Renal pelvis (tissue), 4 donors: Measurements from ENCODE around the gene FNIP1. TPM values are rescaled to one million over a fixed set of nuclear protein-coding genes. Genes with fewer than 3 reads are reported as not detected.
"Not testable (repeated sequence)": the region's sequence is repeated elsewhere in the genome, so short reads cannot be mapped to it uniquely, and the experiment has no call there.

Experiments used
- DNase-seq: peaks from one replicate; pipeline ENCODE4 v3.0.0-alpha.2; 2013
- polyA plus RNA-seq, 3 donors: library from polyadenylated mRNA; unstranded; fragments of 120-200 nt; gene quantifications; one replicate each; pipeline ENCODE4 v1.2.1, GENCODE V29; 2013; ENCODE audit not compliant: insufficient read length in 3 of 3

FNIP1 gene
- polyA plus RNA-seq, 3 donors, result 12.8 to 19.0 (median 16.8) TPM

DNA sequence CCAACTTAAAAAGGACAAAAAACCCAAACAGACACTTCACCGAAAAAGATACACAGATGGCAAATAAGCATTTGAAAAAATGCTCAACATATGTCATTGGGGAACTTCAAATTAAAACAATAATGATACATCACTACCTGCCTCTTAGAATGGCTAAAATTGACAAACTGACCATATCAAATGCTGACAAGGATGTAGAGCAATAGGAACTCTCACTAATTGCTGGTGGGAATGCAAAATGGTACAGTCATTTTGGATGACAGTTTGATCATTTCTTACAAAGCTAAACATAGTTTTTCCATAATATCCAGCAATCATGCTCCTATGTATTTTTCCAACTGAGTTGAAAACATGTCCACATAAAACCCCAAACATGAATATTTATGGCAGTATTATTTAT lies 102.9 kb downstream of the FNIP1 start:
- no peak for DNase-seq

GRCh38 chr5:131685516-131686171 lies 111.2 kb downstream of the FNIP1 start:
- no peak for DNase-seq

DNA sequence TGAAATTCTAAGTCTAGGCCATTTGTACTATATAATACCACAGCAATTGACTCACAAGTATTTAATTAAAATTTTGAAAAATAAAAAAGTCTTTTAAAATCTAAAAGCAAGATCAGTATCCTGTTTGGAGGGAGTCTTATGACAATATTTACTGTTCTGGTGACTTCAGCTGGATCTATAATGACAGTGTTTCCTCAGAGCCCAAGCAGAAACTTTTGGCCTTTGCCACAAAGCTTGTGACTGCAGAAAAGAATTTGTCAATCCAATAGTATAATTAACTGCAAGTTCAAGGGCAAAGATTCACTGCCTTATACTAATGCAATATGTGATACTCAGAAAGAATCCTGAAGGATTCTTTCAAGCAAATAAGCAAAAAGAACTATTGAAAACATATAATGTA lies 112.2 kb downstream of the FNIP1 start:
- no peak for DNase-seq

GRCh38 chr5:131684051-131684450 lies 112.8 kb downstream of the FNIP1 start:
- no peak for DNase-seq

DNA sequence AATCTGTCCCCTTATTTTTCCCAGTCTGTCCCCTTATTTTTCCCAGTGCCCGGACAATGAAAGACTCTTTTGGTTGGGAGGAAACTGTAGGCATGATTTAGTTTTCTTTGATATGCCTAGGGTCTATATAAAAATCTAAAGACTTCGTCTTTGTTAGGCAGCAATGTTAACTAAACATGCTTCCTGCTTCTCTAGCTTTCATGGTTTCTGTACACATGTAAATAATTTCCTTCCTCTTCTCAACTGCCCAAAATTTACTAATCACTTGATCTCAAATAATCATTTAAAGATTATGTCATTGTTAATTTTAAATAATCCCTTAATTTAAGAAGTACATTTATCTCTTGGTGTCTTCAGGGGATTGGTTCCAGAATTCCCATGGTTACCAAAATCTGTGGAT lies 114.0 kb downstream of the FNIP1 start:
- no peak for DNase-seq

GRCh38 chr5:131682175-131682574 lies 114.6 kb downstream of the FNIP1 start:
- no peak for DNase-seq

DNA sequence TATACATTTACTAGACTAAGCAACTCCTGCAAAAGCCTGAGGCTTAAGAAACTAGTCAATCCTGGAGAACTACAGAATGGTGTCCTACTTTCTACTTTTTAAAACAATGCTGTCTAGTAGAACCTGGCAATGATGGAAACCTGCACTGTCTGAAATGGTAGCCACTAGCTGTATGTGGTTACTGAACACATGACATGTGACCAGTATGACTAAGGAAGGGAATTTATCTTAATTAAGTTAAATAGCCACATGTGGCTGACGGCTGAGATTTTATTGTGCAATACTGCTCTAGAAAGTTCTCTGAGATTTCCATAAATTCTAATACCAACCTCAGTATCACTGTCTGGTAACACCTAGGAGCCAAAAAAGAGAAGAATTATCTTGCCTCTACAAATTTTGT lies 116.9 kb downstream of the FNIP1 start:
- DNase-seq, result no peak

DNA sequence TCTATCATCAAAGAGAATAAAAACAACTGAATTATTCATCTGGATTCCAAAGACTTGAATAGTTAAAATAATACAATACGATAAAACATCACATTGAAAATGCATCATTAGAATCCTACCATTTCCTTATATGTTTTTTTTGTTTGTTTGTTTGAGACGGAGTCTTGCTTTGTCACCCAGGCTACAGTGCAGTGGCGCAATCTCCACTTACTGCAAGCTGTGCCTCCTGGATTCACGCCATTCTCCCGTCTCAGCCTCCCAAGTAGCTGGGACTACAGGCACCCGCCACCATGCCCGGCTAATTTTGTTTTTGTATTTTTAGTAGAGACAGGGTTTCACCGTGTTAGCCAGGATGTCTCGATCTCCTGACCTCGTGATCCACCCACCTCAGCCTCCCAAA lies 118.5 kb downstream of the FNIP1 start:
- not testable (repeated sequence) for DNase-seq

- DNase-seq, result no peak
Measured at GRCh38 chr5:131677115-131677514, 119.7 kb downstream of the FNIP1 start.

- DNase-seq, result no peak
Measured at GRCh38 chr5:131672776-131673175, 124.0 kb downstream of the FNIP1 start.

DNA sequence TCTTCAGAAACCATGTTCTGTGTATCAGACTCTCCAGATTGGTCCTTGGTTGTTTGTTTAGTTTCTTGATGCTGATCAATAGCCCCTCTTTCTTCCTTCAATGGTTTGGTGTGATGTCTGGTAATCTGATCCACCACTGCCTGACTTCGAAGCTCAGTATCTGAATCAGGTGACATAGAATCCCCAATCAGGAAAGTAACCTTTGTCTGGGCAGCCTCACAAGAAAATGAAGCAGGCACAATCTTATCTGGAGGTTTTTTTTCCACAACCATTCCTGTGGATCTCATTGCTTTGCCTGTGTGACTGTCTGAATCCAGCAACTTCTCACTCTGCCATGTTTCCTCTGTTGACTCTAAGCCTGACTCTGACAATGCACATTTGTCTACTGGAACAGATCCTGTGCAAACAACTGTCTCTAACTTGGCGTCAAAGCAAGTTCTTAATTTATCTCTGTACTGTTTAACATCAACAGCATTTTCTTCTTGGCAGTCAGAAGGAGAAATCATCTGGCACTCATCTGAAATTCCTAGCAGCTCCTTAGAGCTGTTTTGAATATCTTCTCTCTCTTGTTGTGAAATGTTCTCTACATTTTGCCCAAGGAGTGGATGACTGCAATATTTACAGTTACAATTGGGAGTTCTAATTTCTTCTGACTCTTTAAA lies 124.7 kb downstream of the FNIP1 start:
- peak; percentile 37 for DNase-seq

DNA sequence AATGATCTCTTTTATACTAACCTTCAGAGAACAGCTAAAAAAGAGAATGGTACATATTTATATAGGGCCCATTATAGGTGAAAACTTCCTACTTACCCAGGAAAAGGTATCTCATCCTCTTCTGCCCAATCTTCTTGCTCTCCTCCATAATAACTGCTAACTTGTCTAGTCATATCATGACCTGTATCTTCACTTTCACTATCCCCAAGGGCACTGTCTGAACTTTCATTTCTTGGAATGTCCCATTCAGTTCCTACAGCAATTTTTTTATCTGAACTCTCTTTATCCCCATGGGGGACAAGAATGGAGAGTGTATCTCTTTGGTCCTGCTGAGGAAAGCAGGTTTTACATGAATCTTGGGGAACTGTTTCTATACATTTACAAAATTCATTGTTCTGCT lies 125.4 kb downstream of the FNIP1 start:
- DNase-seq, result no peak

- DNase-seq, result no peak
Measured at GRCh38 chr5:131664929-131665328, 131.9 kb downstream of the FNIP1 start.

DNA sequence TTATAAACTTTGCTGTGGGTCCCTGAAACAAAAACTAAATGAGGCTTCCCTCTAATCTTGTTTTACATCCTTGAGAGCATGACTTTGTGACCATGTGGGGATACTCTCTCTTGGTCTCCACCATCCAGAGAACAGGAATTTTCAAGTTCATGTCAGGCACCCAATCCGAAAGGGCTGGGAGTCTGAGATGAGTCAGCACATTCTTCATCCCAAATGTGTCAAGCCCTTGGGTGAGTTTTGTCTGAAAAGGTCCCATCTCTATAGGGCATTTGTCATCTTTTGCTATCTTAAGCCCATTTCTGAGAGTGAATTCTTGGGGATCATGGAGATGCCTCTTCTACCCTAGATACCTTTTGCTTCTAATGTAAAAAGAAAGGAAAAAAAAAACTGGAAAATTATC lies 134.9 kb downstream of the FNIP1 start:
- no peak for DNase-seq

GRCh38 chr5:131659841-131660240 lies 137.0 kb downstream of the FNIP1 start:
- no peak for DNase-seq

DNA sequence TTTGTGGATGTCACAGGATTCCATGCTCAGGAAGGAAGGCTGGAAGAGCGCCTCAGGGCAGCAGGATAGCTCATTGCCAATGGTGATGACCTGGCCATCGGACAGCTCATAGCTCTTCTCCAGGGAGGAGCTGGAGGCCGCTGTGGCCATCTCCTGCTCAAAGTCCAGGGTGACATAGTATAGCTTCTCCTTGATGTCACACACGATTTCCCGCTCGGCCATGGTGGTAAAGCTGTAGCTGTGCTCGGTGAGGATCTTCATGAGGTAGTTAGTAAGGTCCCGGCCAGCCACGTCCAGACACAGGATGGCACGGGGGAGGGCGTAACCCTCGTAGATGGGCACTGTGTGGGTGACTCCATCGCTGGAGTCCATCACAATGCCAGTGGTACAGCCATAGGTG lies 137.5 kb downstream of the FNIP1 start:
- DNase-seq, result no peak

DNA sequence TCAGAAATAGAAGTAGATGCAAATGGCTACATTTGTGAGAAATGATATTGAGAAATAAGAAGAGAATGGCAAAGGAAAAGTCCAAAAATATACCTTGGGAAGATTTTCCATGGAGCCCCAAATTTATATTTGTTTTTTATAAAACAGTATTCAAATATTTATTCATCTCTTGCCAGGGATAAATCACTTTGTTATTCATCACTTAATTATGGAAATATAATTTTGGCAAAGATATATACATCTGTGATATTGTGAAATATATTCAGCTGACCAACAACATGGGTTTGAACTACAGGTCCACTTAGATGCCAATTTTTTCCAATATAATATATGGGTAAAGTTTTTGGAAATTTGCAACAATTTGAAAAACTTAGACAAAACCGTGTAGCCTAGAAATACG lies 142.0 kb downstream of the FNIP1 start:
- no peak for DNase-seq

- DNase-seq, result no peak
Measured at GRCh38 chr5:131654309-131654708, 142.5 kb downstream of the FNIP1 start.

- no peak for DNase-seq
Measured at GRCh38 chr5:131649161-131649560, 147.7 kb downstream of the FNIP1 start.

- no peak for DNase-seq
Measured at GRCh38 chr5:131647048-131647769, 149.6 kb downstream of the FNIP1 start.

DNA sequence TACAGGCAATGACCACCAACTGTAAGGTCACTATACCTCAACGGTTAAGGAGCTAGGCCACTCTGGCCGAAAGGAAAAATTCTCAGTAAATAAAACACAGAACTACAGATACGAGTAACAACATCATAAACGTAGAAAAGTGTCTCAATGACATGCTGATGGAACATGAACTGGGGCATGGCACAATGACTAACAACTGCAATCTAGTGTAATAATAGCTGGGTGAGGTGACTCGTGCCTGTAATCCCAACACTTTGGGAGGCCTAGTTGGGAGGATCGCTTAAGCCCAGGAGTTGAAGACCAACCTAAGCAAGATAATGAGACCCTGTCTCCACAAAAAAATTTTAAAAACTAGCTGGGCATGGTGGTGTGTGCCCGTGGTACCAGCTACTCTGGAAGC lies 152.0 kb downstream of the FNIP1 start:
- DNase-seq, result no peak

- no peak for DNase-seq
Measured at GRCh38 chr5:131644370-131644769, 152.4 kb downstream of the FNIP1 start.

- DNase-seq, result no peak
Measured at GRCh38 chr5:131641494-131641893, 155.3 kb downstream of the FNIP1 start.
